Inflammatory macrophage treated with lipopolysaccharide for 4 hours (primary cell): ENCODE data around the gene C7orf33.
"Not testable (repeated sequence)": the region's sequence is repeated elsewhere in the genome, so short reads cannot be mapped to it uniquely, and the experiment has no call there.

ENCODE experiments used
- DNase-seq: peaks from one replicate; pipeline ENCODE4 v3.0.0-alpha.2; 2020

Gene C7orf33

GRCh38 chr7:148590471-148590870 lies at the start of gene C7orf33:
TSS of gene C7orf33 (plus strand) at chr7:148590766. CDS start at chr7:148590926, 160 bp downstream.
- no peak for DNase-seq

GRCh38 chr7:148541891-148542504 lies 48.6 kb upstream of the C7orf33 start:
- DNase-seq: no peak

GRCh38 chr7:148543302-148543701 lies 47.3 kb upstream of the C7orf33 start:
- no peak for DNase-seq

- no peak for DNase-seq
Measured at GRCh38 chr7:148545172-148545571, 45.4 kb upstream of the C7orf33 start.

GRCh38 chr7:148545932-148546331 lies 44.6 kb upstream of the C7orf33 start:
- DNase-seq: no peak

GRCh38 chr7:148546857-148547256 lies 43.7 kb upstream of the C7orf33 start:
- DNase-seq: no peak

GRCh38 chr7:148547951-148548350 lies 42.6 kb upstream of the C7orf33 start:
- peak; percentile 40 for DNase-seq

GRCh38 chr7:148553979-148554378 lies 36.6 kb upstream of the C7orf33 start:
- no peak for DNase-seq

- DNase-seq: no peak
Measured at GRCh38 chr7:148556892-148557291, 33.7 kb upstream of the C7orf33 start.

- DNase-seq: no peak
Measured at GRCh38 chr7:148558914-148559313, 31.7 kb upstream of the C7orf33 start.

GRCh38 chr7:148561099-148561498 lies 29.5 kb upstream of the C7orf33 start:
- DNase-seq: no peak

GRCh38 chr7:148563583-148564274 lies 26.8 kb upstream of the C7orf33 start:
- DNase-seq: no peak

- DNase-seq: peak; percentile 93
Measured at GRCh38 chr7:148564275-148564951, 26.2 kb upstream of the C7orf33 start.

- no peak for DNase-seq
Measured at GRCh38 chr7:148566736-148567135, 23.8 kb upstream of the C7orf33 start.

- DNase-seq: no peak
Measured at GRCh38 chr7:148567524-148567923, 23.0 kb upstream of the C7orf33 start.

GRCh38 chr7:148570510-148570909 lies 20.1 kb upstream of the C7orf33 start:
- DNase-seq: peak; percentile 98

- DNase-seq: not testable (repeated sequence)
Measured at GRCh38 chr7:148570973-148571372, 19.6 kb upstream of the C7orf33 start.

GRCh38 chr7:148571381-148571780 lies 19.2 kb upstream of the C7orf33 start:
- DNase-seq: no peak

GRCh38 chr7:148572067-148572522 lies 18.5 kb upstream of the C7orf33 start:
- no peak for DNase-seq

- DNase-seq: not testable (repeated sequence)
Measured at GRCh38 chr7:148573581-148573980, 17.0 kb upstream of the C7orf33 start.

GRCh38 chr7:148575640-148576411 lies 14.7 kb upstream of the C7orf33 start:
- DNase-seq: peak; percentile 78

GRCh38 chr7:148579366-148579765 lies 11.2 kb upstream of the C7orf33 start:
- DNase-seq: peak; percentile 75

- DNase-seq: no peak
Measured at GRCh38 chr7:148580446-148580845, 10.1 kb upstream of the C7orf33 start.
